Measurements from ENCODE around the gene TROAP.

Gene TROAP

DNA sequence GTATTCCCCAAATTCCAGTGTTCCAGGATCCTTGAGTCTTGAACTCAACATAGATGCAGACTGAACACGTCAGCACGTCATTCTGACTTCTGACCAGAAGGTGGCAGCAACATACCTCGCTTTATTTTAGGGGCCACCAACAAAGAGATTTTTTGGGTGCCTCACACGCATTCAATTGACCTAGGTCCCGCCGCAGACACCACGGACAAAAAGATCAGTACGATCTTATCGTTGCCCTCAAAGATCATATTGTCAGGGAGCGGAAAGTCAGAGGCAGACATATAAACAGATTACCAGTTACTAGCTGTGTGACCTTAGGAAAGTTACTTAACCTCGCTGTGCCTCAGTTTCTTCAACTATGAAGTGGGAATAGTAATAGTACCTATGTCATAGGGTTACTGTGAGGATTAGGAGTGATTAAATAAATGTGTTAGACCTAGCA lies 34.6 kb upstream of the TROAP start:
- H3K27ac Mint-ChIP-seq, result no peak overlapping the region
- ATAC-seq (peak; percentile 67), DNase-seq (ENCODE audit: low spot score in 2 of 2) (peak; percentile 60 to 83)
- H3K9me3 Mint-ChIP-seq, result no peaks in the 10 kb centered on the region
- no peaks in the 10 kb centered on the region for H3K4me1 Mint-ChIP-seq
- no peaks in the 10 kb centered on the region for H3K36me3 Mint-ChIP-seq
- no peak overlapping the region for H3K4me3 Mint-ChIP-seq

DNA sequence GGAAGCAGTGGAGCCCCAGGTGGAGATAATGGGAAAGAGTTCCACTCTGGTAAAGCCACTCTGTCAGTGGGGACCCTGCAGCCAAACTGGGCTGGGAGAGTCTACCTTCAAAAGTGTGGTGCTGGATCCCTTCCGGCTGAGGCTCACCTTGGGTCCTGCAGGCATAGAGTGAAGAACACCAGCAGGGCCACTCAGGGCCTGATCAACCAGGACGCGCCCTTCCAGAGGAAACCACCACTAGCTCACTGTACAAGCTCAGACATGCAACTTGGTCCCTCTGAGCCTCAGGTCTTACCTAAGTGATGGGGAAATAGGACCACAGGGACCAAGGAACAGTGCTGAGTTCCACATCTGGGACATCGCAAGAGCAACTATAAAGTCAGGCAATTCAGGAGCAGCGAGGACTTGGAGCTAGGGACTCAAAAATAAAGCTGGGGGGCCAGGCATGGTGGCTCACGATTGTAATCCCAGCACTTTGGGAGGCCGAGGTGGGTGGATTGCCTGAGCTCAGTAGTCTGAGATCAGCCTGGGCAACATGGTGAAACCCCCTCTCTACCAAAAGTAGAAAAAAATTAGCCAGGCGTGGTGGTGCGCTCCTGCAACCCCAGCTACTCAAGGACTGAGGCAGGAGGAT lies 34.0 kb upstream of the TROAP start:
- Mint-ChIP-seq H3K27ac (no peak overlapping the region), H3K4me1 (no peaks in the 10 kb centered on the region), H3K36me3 (no peaks in the 10 kb centered on the region), H3K4me3 (no peak overlapping the region), H3K9me3 (no peaks in the 10 kb centered on the region)
- no peak for ATAC-seq
- no peak for DNase-seq (ENCODE audit: low spot score in 2 of 2)

DNA sequence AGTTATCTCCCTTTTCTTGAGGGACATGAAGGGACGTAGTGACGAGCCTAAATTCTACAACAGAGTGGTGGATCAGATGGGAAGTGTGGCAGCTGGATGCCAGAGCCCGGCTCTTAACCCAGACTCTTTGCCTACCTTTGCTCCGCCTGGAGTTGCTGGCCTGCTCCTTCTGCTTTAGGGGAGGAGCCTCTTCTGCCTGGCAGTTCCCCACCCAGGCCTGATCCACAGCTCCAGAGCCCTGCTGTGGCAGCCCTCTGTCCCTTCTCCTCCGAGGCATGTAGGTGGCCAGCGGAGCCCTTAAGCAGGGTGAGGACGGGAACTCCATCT lies 30.4 kb upstream of the TROAP start:
- H3K36me3 Mint-ChIP-seq, result no peaks in the 10 kb centered on the region
- no peak for ATAC-seq
- peaks cover 16% of the 10 kb centered on the region for H3K4me1 Mint-ChIP-seq
- H3K27ac Mint-ChIP-seq, result no peak overlapping the region
- H3K9me3 Mint-ChIP-seq, result no peaks in the 10 kb centered on the region
- no peak for DNase-seq (ENCODE audit: low spot score in 2 of 2)
- H3K4me3 Mint-ChIP-seq, result no peak overlapping the region

DNA sequence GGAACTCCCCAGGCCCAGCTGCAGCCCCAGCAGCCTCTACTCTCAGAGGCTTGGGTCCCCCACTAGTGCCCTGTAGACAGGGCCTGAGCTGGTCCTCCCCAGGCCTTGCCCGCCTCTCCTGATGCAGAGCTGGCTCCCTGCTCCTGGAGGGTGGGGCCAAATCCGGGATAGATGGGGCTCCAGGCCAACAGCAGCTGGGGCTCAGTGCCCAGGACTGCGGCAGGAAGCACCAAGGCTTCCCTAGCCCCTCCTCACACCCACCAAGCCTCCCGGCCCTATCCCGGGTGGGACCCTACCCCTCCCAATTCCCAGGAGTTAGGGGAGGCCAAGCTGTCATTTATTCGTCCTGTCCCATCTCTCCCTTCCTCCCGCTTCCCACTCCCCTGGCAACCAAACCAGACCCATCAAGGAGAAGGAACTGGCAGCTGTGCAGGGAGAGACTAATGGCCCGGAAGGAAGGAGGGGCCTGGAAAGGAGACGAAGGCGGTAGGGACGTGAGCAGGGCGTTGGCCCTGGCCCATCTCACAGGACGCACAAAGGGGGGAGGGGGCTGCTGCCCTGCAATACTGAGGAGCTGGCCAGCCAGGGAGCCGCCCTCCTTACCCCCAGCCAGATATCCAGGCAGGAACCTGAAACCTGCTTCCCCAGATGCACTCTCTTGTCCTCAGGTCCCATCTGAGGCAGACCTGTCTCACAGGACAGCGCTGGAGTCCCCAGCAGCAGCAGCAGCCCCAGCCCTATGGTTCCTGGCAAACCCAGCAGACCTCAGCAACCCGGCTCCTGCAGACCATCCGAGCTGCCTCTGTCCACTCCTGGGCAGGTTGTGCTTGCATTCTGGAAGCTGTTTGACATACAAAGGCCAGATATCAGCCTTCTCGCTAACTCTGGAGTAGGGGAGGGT lies 29.7 kb upstream of the TROAP start:
- H3K9me3 Mint-ChIP-seq, result no peaks in the 10 kb centered on the region
- no peak overlapping the region for H3K27ac Mint-ChIP-seq
- H3K4me1 Mint-ChIP-seq, result peaks cover 20% of the 10 kb centered on the region
- no peak overlapping the region for H3K4me3 Mint-ChIP-seq
- ATAC-seq (no peak), DNase-seq (ENCODE audit: low spot score in 2 of 2) (no peak)
- H3K36me3 Mint-ChIP-seq, result no peaks in the 10 kb centered on the region

DNA sequence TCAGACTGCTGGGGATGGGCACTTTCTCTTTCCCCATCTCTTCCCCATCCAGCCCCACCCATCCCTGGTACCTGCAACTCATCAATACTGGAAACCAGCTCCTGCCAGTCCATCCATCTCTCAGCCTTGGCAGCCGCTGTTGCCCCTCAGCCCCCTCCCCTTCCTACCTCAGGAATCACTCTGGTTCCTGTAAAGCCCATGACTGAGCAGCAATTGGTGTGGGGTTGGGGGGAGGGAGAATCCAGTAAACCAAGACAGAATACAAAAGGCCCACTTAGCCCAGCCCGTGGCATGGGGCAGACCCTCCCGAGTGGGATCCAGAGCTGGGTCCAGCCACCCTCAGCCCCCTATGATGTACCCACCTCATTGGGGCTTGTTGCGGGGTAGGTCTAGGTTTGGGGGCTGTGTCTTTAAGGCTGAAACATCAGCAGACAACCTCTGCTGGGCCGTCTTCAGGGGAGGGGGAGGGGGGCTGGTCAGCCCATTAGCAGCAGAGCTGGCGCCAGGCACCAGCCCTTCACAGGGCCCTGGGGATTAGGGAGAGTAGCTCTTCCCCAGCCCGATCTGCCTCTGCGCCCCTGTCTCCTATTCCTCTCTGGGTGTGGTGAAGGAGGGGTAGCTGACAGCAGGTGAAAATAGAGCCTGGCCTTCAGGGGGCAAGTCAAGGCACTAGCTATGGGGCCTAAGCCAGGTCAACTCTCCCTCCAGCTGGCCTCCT lies 28.8 kb upstream of the TROAP start:
- Mint-ChIP-seq H3K36me3 (no peaks in the 10 kb centered on the region), H3K4me3 (no peak overlapping the region), H3K9me3 (no peaks in the 10 kb centered on the region), H3K4me1 (peaks cover 20% of the 10 kb centered on the region), H3K27ac (no peak overlapping the region)
- DNase-seq (ENCODE audit: low spot score in 2 of 2) (no peak), ATAC-seq (no peak)

DNA sequence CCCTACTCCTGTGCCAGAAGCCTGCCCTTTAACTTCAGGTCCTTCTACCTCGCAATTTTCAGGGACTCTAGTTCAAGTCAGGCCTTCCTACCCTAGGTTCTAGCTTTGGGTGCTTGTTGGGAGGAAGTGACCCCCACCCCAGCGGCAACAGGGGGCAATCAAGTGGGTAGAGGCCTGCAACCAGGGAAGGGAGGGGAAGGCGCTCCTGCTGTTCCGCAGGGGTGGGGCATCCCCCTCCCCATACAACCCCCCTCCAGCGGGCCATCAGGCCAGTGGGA lies 28.3 kb upstream of the TROAP start:
- no peak for ATAC-seq
- no peak overlapping the region for H3K4me3 Mint-ChIP-seq
- H3K27ac Mint-ChIP-seq, result no peak overlapping the region

DNA sequence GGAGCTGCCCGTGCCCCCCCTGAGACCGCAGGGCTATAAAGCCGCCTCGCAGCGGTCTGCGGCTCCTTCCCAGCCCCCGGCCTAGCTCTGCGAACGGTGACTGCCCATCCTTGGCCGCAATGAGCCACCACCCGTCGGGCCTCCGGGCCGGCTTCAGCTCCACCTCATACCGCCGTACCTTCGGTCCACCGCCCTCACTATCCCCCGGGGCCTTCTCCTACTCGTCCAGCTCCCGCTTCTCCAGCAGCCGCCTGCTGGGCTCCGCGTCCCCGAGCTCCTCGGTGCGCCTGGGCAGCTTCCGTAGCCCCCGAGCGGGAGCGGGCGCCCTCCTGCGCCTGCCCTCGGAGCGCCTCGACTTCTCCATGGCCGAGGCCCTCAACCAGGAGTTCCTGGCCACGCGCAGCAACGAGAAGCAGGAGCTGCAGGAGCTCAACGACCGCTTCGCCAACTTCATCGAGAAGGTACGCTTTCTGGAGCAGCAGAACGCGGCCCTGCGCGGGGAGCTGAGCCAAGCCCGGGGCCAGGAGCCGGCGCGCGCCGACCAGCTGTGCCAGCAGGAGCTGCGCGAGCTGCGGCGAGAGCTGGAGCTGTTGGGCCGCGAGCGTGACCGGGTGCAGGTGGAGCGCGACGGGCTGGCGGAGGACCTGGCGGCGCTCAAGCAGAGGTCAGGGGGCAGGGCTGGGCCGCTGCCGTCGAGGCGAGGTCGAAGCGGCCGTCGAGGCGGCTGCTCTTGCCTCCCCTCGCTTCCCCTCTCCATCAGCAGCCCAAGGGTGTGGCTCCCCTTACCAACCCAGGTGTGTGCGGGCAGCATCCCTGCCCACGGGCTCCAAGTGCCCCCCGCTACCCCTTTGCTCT lies 27.7 kb upstream of the TROAP start, which contains the start of gene PRPH:
Gene PRPH, plus strand, starts transcription at position 66 of the 855 bp plus-strand sequence. Its CDS starts 54 bp downstream, at position 120.
- Mint-ChIP-seq H3K4me1 (peaks cover 20% of the 10 kb centered on the region), H3K27ac (no peak within 1 kb of the TSS), H3K4me3 (no peak within 1 kb of the TSS), H3K36me3 (no peaks in the 10 kb centered on the region), H3K9me3 (no peaks in the 10 kb centered on the region)
- no peak for DNase-seq (ENCODE audit: low spot score in 2 of 2)
- ATAC-seq, result no peak

More for the DNA sequence above, 28.3 kb upstream of the TROAP start:
- Mint-ChIP-seq H3K9me3 (no peaks in the 10 kb centered on the region), H3K4me1 (peaks cover 20% of the 10 kb centered on the region), H3K36me3 (no peaks in the 10 kb centered on the region)
- DNase-seq (ENCODE audit: low spot score in 2 of 2), result no peak

DNA sequence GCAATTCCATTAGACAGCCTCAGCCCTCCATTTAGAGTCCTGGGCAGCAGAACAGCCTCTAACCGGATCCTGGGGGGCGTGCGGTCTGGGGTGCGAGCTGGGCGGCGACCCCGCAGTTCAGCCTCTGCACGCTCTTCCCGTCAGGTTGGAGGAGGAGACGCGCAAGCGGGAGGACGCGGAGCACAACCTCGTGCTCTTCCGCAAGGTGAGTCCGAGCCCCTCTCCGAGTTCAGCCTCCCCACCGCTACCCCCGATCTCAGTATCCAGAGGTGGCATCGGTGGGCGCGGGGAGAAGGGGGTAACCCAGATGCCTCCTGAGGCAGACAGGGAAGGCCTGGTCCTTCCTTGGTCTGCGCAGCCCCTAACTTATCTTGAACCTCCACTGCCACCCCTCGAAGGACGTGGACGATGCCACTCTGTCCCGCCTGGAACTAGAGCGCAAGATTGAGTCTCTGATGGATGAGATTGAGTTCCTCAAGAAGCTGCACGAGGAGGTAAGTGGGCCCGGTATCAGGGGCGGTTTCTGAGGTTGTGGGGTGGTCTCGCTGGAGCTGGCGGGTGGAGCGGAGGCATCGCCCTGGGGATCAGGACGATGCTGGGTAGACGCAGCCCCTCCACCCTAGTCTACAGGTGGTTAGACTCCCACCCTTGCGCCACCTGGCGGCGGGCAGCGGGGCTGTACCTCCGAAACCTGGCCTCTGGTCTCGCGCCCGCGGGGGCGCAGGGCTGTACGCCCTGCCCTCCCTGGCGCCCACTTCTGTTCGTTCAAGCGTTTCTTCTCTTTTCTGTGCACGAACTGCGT lies 26.8 kb upstream of the TROAP start:
- Mint-ChIP-seq H3K36me3 (no peaks in the 10 kb centered on the region), H3K9me3 (no peaks in the 10 kb centered on the region), H3K4me3 (peak overlapping the region; percentile 62), H3K4me1 (peaks cover 20% of the 10 kb centered on the region), H3K27ac (no peak overlapping the region)
- DNase-seq (ENCODE audit: low spot score in 2 of 2) (peak; percentile 57 to 82), ATAC-seq (peak; percentile 75)

DNA sequence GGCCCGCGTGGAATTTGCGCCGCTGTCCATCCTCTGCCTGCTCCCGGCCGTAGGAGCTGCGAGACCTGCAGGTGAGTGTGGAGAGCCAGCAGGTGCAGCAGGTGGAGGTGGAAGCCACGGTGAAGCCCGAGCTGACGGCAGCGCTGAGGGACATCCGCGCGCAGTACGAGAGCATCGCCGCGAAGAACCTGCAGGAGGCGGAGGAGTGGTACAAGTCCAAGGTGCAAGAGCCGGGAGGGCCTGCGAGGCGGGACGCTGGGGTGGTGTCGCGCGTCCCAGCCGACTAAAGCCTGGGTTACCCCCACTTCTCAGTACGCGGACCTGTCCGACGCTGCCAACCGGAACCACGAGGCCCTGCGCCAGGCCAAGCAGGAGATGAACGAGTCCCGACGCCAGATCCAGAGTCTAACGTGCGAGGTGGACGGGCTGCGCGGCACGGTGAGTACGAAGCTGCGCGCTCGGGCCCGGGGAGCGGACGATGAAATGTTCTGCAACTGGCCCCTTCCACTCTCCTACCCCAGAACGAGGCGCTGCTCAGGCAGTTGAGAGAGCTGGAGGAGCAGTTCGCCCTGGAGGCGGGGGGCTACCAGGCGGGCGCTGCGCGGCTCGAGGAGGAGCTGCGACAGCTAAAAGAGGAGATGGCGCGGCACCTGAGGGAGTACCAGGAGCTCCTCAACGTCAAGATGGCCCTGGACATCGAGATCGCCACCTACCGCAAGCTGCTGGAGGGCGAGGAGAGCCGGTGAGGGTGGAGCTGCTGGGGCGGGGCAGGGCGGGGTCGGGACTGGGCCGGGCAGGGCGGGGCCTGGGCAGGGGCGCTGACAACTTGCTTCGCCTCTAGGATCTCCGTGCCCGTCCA lies 26.0 kb upstream of the TROAP start:
- DNase-seq (ENCODE audit: low spot score in 2 of 2) (peak in 1 of 2 donors; percentile 70), ATAC-seq (peak; percentile 65)
- no peaks in the 10 kb centered on the region for H3K9me3 Mint-ChIP-seq
- no peaks in the 10 kb centered on the region for H3K36me3 Mint-ChIP-seq
- peaks cover 26% of the 10 kb centered on the region for H3K4me1 Mint-ChIP-seq
- peak overlapping the region; percentile 62 for H3K4me3 Mint-ChIP-seq
- H3K27ac Mint-ChIP-seq, result no peak overlapping the region

DNA sequence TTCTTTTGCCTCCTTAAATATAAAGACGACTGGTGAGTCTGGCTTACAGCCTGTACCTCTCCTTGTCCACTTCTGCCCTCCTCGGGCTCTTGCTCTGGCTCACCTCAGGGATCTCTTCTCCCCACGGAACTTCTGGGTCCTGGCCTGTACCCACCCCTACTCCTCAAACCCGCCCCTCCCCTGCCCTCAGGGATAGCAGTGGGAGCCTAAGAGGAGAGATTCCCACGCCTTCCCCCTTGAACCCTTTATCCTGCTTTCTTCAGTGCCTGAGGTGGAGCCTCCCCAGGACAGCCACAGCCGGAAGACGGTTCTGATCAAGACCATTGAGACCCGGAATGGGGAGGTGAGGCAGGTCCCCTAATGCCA lies 25.4 kb upstream of the TROAP start:
- Mint-ChIP-seq H3K4me1 (peaks cover 26% of the 10 kb centered on the region), H3K27ac (no peak overlapping the region), H3K36me3 (no peaks in the 10 kb centered on the region), H3K9me3 (no peaks in the 10 kb centered on the region), H3K4me3 (peak overlapping the region; percentile 62)
- ATAC-seq (no peak), DNase-seq (ENCODE audit: low spot score in 2 of 2) (no peak)

DNA sequence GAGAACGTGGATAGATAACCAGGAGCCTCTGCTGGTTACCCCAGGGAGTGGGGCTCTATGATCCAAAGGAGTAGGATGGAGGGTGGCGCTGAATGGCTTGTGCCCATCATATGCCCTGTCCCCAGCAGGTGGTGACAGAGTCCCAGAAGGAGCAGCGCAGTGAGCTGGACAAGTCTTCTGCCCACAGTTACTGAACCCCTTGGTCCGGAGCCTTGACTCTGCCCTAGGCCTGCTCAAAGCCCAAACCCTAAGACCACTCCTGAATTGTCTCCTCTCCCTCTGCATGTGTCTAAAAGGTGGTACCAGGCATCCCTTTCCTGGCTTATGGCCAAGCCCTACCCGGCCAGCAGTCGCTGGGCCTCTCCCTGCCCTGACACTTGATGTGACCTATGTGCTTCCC lies 24.9 kb upstream of the TROAP start:
- peak overlapping the region; percentile 62 for H3K4me3 Mint-ChIP-seq

DNA sequence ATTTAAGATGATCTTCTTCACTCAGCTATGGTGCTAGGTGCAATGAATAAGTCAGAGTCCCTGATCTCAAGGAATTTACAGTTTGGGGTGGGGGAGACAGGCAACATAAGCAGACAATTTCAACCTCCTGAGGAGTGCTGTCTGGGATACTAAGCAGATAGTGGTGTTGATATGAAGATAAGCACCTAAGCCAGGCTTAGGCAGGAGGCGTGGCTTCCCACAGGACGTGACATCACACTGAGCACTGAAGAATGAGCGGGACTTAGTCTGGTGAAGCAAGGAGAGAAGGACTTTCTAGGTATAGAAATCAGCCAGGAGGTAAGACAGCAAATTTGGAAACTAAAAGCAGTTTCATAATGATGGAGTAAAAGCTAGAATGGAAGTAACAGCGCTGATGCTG lies 21.3 kb upstream of the TROAP start:
- ATAC-seq (peak; percentile 78), DNase-seq (ENCODE audit: low spot score in 2 of 2) (no peak)
- Mint-ChIP-seq H3K27ac (no peak overlapping the region), H3K4me3 (no peak overlapping the region), H3K36me3 (no peaks in the 10 kb centered on the region), H3K4me1 (peaks cover 18% of the 10 kb centered on the region), H3K9me3 (no peaks in the 10 kb centered on the region)

More for the DNA sequence above, 24.9 kb upstream of the TROAP start:
- Mint-ChIP-seq H3K9me3 (no peaks in the 10 kb centered on the region), H3K27ac (no peak overlapping the region), H3K4me1 (peaks cover 26% of the 10 kb centered on the region), H3K36me3 (no peaks in the 10 kb centered on the region)
- ATAC-seq (no peak), DNase-seq (ENCODE audit: low spot score in 2 of 2) (no peak)

DNA sequence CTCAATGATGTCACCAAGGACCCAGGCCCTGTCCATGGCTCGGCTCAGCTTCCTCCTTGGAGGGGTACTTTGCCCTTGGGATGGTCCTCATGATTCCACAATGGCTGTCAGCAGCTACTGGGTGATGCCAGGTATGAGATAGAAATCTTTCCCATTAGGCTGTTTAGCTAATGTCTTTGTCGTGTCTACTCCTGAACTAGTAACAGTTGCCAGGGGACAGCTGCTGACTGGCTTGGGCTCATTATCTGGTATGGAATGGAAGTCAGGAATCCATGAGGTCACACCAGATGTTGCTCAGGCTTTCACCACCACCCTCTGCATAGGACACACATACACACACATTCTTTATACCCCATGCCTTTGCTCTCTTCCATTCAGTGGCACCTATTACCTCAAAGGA lies 18.9 kb upstream of the TROAP start:
- peaks cover 6% of the 10 kb centered on the region for H3K4me1 Mint-ChIP-seq
- no peaks in the 10 kb centered on the region for H3K36me3 Mint-ChIP-seq
- H3K9me3 Mint-ChIP-seq, result no peaks in the 10 kb centered on the region
- DNase-seq (ENCODE audit: low spot score in 2 of 2) (no peak), ATAC-seq (no peak)
- H3K4me3 Mint-ChIP-seq, result no peak overlapping the region
- no peak overlapping the region for H3K27ac Mint-ChIP-seq

Data from stimulated activated effector memory CD8-positive, alpha-beta T cell treated with anti-CD3 and anti-CD28 coated beads, Interleukin-12 subunit alpha, Interleukin-12 subunit beta, amount 100 ng/mL, for 72 hours (primary cell).